ENCODE data around the gene GSTA4.

GSTA4 gene

DNA sequence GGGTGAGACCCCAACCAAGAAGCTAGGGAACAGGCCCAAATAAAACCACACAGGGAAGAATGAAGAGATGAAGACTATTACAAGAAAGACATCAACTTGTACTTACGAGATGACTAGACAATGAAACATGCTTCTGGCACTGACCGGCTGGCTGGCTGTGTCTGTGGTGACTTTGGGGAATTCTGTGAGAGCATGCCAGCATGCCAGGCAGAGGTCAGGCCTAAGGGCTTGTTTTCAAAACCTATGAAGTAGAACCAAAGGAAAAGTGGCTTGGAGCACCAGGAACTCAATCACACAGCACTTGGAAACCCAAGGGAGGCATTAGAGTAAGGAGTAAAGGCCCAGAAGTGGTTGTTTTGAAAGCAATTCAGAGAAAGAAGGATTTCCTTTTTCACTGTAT lies 57.2 kb downstream of the GSTA4 start:
- Histone ChIP-seq H3K79me2 (ENCODE audit: insufficient read depth, low read length) (no peaks in the 10 kb centered on the region), H3K27me3 (ENCODE audit: insufficient read depth, low read length) (no peaks in the 10 kb centered on the region), H3K9ac (ENCODE audit: low read length) (no peak overlapping the region), H3K27ac (ENCODE audit: low read depth, low read length, poor library complexity, severe bottlenecking) (no peak overlapping the region), H2AFZ (ENCODE audit: low read length) (no peak overlapping the region), H3K9me3 (ENCODE audit: low read length) (no peaks in the 10 kb centered on the region), H3K36me3 (ENCODE audit: insufficient read depth, low read length) (no peaks in the 10 kb centered on the region), H3K9me2 (ENCODE audit: low read depth, low read length) (no peaks in the 10 kb centered on the region), H3K4me2 (ENCODE audit: low read length) (no peak overlapping the region), H3K4me1 (ENCODE audit: insufficient read depth, low read length, severe bottlenecking) (no peaks in the 10 kb centered on the region), H4K20me1 (ENCODE audit: insufficient read depth, low read length) (no peaks in the 10 kb centered on the region), H3K4me3 (ENCODE audit: low read depth, low read length, poor library complexity, severe bottlenecking) (no peak overlapping the region), H3F3A (ENCODE audit: insufficient read depth, low read length) (no peaks in the 10 kb centered on the region)
- no peak for TF ChIP-seq EZH2 (IDR thresholded peaks at IDR 0.05; ENCODE audit: borderline replicate concordance, low read length)
- TF ChIP-seq, protein P1, sequence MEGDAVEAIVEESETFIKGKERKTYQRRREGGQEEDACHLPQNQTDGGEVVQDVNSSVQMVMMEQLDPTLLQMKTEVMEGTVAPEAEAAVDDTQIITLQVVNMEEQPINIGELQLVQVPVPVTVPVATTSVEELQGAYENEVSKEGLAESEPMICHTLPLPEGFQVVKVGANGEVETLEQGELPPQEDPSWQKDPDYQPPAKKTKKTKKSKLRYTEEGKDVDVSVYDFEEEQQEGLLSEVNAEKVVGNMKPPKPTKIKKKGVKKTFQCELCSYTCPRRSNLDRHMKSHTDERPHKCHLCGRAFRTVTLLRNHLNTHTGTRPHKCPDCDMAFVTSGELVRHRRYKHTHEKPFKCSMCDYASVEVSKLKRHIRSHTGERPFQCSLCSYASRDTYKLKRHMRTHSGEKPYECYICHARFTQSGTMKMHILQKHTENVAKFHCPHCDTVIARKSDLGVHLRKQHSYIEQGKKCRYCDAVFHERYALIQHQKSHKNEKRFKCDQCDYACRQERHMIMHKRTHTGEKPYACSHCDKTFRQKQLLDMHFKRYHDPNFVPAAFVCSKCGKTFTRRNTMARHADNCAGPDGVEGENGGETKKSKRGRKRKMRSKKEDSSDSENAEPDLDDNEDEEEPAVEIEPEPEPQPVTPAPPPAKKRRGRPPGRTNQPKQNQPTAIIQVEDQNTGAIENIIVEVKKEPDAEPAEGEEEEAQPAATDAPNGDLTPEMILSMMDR (IDR thresholded peaks at IDR 0.05; ENCODE audit: low read length): no peak

DNA sequence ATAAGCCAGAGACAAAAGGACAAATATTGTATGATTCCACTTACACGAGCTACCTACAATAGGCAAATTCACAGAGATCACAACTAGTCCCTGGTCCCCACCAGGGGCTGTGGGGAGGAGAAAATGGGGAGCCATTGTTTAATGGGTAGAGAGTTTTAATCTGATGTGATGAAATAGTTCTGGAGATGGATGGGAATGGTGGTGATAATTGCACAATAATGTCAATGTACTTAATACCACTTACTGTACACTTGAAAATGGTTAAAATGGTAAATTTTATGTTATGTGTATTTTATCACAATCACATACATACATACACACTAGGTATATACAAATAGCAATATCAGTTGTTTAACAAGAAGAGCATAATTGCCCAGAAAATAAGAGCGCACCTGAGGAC lies 61.3 kb downstream of the GSTA4 start:
- no peaks in the 10 kb centered on the region for H3K27me3 ChIP-seq (ENCODE audit: insufficient read depth, low read length)
- no peaks in the 10 kb centered on the region for H3K9me2 ChIP-seq (ENCODE audit: low read depth, low read length)
- no peak for TF ChIP-seq EZH2 (IDR thresholded peaks at IDR 0.05; ENCODE audit: borderline replicate concordance, low read length)
- TF ChIP-seq, protein P1 (IDR thresholded peaks at IDR 0.05; ENCODE audit: low read length): no peak
- no peak overlapping the region for H2AFZ ChIP-seq (ENCODE audit: low read length)
- H3K27ac ChIP-seq (ENCODE audit: low read depth, low read length, poor library complexity, severe bottlenecking): no peak overlapping the region
- no peak overlapping the region for H3K4me2 ChIP-seq (ENCODE audit: low read length)
- no peaks in the 10 kb centered on the region for H3F3A ChIP-seq (ENCODE audit: insufficient read depth, low read length)
- H3K9ac ChIP-seq (ENCODE audit: low read length): no peak overlapping the region
- no peaks in the 10 kb centered on the region for H3K4me1 ChIP-seq (ENCODE audit: insufficient read depth, low read length, severe bottlenecking)
- no peaks in the 10 kb centered on the region for H3K79me2 ChIP-seq (ENCODE audit: insufficient read depth, low read length)
- no peak overlapping the region for H3K4me3 ChIP-seq (ENCODE audit: low read depth, low read length, poor library complexity, severe bottlenecking)
- no peaks in the 10 kb centered on the region for H3K9me3 ChIP-seq (ENCODE audit: low read length)
- H4K20me1 ChIP-seq (ENCODE audit: insufficient read depth, low read length): no peaks in the 10 kb centered on the region
- H3K36me3 ChIP-seq (ENCODE audit: insufficient read depth, low read length): no peaks in the 10 kb centered on the region

DNA sequence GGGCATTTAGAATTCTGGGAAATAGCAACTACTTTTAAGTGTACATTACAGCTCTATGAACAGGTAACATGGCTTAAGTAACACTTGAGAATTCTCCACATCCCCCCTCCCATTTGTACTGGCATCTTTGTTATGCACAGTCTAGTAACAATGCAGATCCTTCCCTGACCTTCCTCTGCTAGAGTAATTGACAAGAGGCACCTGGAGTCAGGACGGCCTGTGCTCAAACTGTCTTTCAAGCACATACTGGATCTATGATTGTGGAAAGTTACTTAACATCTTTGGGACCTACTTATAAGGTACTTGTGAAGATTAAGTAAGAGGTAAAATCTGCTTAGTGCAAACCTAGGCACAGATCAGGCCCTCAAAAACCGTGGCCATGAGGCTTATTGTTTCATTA lies 63.7 kb downstream of the GSTA4 start:
- H3K9me2 ChIP-seq (ENCODE audit: low read depth, low read length): no peaks in the 10 kb centered on the region
- TF ChIP-seq EZH2 (IDR thresholded peaks at IDR 0.05; ENCODE audit: borderline replicate concordance, low read length): no peak
- TF ChIP-seq, protein P1 (IDR thresholded peaks at IDR 0.05; ENCODE audit: low read length): no peak
- H3K4me2 ChIP-seq (ENCODE audit: low read length): no peak overlapping the region
- H3K27me3 ChIP-seq (ENCODE audit: insufficient read depth, low read length): no peaks in the 10 kb centered on the region
- no peak overlapping the region for H3K4me3 ChIP-seq (ENCODE audit: low read depth, low read length, poor library complexity, severe bottlenecking)
- no peaks in the 10 kb centered on the region for H3K36me3 ChIP-seq (ENCODE audit: insufficient read depth, low read length)
- H3K4me1 ChIP-seq (ENCODE audit: insufficient read depth, low read length, severe bottlenecking): no peaks in the 10 kb centered on the region
- no peak overlapping the region for H3K27ac ChIP-seq (ENCODE audit: low read depth, low read length, poor library complexity, severe bottlenecking)
- no peaks in the 10 kb centered on the region for H3K79me2 ChIP-seq (ENCODE audit: insufficient read depth, low read length)
- H3K9ac ChIP-seq (ENCODE audit: low read length): no peak overlapping the region
- H2AFZ ChIP-seq (ENCODE audit: low read length): no peak overlapping the region
- no peaks in the 10 kb centered on the region for H3F3A ChIP-seq (ENCODE audit: insufficient read depth, low read length)
- no peaks in the 10 kb centered on the region for H3K9me3 ChIP-seq (ENCODE audit: low read length)
- H4K20me1 ChIP-seq (ENCODE audit: insufficient read depth, low read length): no peaks in the 10 kb centered on the region
